ENCODE data around the gene FER. TPM values are rescaled to one million over a fixed set of nuclear protein-coding genes. Genes with fewer than 3 reads are reported as not detected.
"Not testable (repeated sequence)": the region's sequence is repeated elsewhere in the genome, so short reads cannot be mapped to it uniquely, and the experiment has no call there.

FER gene
- 1 to 10 TPM; 5.9 to 8.0 TPM for total RNA-seq

DNA sequence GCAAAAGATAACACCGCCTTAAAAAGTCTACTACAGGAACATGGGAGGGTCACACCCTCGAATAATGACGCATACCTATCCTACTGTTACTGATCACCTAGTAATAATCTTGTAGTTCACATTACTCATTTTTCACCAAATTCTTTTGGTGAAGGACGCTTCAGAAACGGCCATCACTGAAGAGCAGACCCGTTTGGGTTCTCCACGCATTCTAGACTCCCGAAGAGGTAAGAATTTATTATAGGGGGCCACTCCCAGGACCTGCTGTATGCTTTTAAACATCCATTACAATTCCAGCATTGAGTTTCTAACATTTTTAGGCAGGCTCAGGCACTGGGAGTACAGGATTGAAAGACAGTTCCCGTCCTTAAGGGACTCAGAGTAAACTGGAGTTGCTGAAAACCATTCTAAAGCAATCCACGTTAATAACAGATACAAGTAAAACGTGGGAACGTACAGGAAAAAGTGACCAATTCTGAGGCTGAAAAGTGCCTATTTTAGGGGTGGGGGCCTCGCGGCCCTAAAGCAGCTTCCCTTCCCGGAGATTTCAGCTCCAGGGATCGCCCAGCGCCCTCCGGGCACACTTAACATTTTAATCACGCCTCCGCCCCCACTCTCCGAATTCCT is at the start of gene FER:
Gene FER, plus strand, starts transcription at position 124 of the 627 bp plus-strand sequence. CDS start 50,286 bp downstream, outside the sequence.
- H3K9me3 Mint-ChIP-seq (ENCODE audit: insufficient read depth) = no peaks in the 10 kb centered on the region
- H3K36me3 Mint-ChIP-seq (ENCODE audit: low read depth) = peaks cover 2% of the 10 kb centered on the region
- ChIA-PET POLR2A (interaction anchor here (1.0 kb wide), 2 partner anchors 20 to 366 kb away, joined by 4 read pairs; partner anchors contain the start of gene FBXL17), CTCF (interaction anchor here (0.9 kb wide), 1 partner anchor 10 kb away, joined by 3 read pairs; no protein-coding TSS in a partner anchor)
- DNase-seq = peak; percentile 40
- peaks cover 13% of the 10 kb centered on the region for H3K27me3 Mint-ChIP-seq (ENCODE audit: low read depth)
- no peak for ATAC-seq
- H3K4me3 Mint-ChIP-seq = peak within 1 kb of the TSS; percentile 90
- peaks cover 12% of the 10 kb centered on the region for H3K4me1 Mint-ChIP-seq (ENCODE audit: low read depth)
- peak within 1 kb of the TSS; percentile 86 for H3K27ac Mint-ChIP-seq

DNA sequence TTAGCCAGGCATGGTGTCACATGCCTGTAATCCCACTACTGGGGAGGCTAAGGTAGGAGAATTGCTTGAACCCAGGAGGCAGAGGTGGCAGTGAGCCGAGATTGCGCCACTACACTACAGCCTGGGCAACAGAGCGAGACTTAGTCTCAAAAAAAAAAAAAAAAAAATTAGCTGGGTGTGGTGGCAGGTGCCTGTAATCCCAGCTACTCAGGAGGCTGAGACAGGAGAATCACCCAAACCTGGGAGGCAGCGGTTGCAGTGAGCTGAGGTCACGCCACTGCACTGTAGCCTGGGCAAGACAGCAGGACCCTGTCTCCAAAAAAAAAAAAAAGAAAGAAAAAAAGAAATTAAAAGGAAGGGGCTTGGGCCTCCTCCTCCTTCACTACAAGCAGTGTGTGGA is 47.3 kb upstream of the FER start:
- H3K27me3 Mint-ChIP-seq (ENCODE audit: low read depth); DNase-seq; H3K9me3 Mint-ChIP-seq (ENCODE audit: insufficient read depth); H3K36me3 Mint-ChIP-seq (ENCODE audit: low read depth); POLR2A ChIA-PET; H3K4me1 Mint-ChIP-seq (ENCODE audit: low read depth); H3K27ac Mint-ChIP-seq; H3K4me3 Mint-ChIP-seq; ATAC-seq; CTCF ChIA-PET: not testable (repeated sequence)

DNA sequence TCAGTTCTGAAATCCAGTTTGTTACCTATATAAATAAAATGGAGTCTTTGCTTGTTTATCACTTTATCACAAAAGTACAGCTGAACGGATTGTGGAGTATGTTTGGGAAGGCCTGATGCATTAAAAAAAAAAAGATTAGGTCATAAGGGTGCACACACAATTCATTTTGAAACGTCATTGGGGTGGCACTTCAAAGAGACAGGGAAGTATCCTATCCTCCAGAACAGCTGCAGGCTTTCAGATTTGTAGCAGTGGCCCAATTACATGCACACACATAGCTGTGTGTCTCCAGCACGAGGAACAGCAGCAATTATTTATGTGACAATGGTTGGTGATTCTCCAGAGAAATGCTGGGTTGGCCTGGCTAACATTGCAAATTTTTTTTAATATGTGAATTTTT is 46.8 kb upstream of the FER start:
- no peak overlapping the region for H3K27ac Mint-ChIP-seq
- no peaks in the 10 kb centered on the region for H3K36me3 Mint-ChIP-seq (ENCODE audit: low read depth)
- H3K27me3 Mint-ChIP-seq (ENCODE audit: low read depth) = peaks cover 6% of the 10 kb centered on the region
- ChIA-PET POLR2A (no interaction called here), CTCF (no interaction called here)
- H3K4me1 Mint-ChIP-seq (ENCODE audit: low read depth) = no peaks in the 10 kb centered on the region
- no peaks in the 10 kb centered on the region for H3K9me3 Mint-ChIP-seq (ENCODE audit: insufficient read depth)
- ATAC-seq = no peak
- H3K4me3 Mint-ChIP-seq = no peak overlapping the region
- DNase-seq = no peak

DNA sequence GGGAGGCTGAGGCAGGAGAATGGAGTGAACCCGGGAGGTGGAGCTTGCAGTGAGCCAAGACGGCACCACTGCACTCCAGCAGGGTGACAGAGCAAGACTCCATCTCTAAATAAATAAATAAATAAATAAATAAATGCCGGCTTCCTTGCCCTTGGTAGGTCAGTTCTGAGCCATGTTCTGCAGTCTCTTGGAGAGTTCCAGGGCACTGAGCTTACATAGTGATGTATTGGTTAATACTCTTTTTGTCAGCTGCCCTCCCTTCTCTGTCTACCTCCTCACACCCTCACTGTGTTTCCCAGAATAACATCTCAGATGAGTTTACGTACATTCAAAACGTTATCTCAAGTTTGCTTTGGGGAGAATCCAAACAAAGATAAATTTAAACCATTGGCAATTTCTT is 45.2 kb upstream of the FER start:
- DNase-seq (no peak), ATAC-seq (no peak)
- no peaks in the 10 kb centered on the region for H3K36me3 Mint-ChIP-seq (ENCODE audit: low read depth)
- no peaks in the 10 kb centered on the region for H3K9me3 Mint-ChIP-seq (ENCODE audit: insufficient read depth)
- H3K27me3 Mint-ChIP-seq (ENCODE audit: low read depth) = peaks cover 3% of the 10 kb centered on the region
- POLR2A ChIA-PET = no interaction called here
- H3K4me3 Mint-ChIP-seq = no peak overlapping the region
- CTCF ChIA-PET = no interaction called here
- no peak overlapping the region for H3K27ac Mint-ChIP-seq
- no peaks in the 10 kb centered on the region for H3K4me1 Mint-ChIP-seq (ENCODE audit: low read depth)

DNA sequence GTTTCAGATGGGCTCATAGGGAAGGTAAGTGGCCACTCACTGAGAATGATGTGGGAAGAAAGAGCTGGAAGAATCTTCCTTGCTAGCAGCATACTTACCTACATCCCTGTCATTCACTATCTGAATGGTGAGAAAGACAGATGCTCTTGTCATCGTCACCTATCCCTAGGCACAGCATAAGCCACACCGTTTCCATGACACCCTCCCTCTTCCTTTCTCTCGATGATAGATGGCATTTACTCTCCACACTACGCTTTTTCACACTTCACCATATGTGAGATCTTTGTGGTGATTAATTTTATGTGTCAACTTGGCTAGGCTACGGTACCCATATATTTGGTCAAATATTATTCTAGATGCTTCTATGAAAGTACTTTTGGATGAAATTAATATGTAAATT is 44.4 kb upstream of the FER start:
- Mint-ChIP-seq H3K36me3 (ENCODE audit: low read depth) (no peaks in the 10 kb centered on the region), H3K27me3 (ENCODE audit: low read depth) (peaks cover 2% of the 10 kb centered on the region), H3K4me3 (no peak overlapping the region), H3K9me3 (ENCODE audit: insufficient read depth) (no peaks in the 10 kb centered on the region), H3K4me1 (ENCODE audit: low read depth) (no peaks in the 10 kb centered on the region), H3K27ac (no peak overlapping the region)
- ATAC-seq (no peak), DNase-seq (no peak)
- POLR2A ChIA-PET = no interaction called here
- CTCF ChIA-PET = no interaction called here

DNA sequence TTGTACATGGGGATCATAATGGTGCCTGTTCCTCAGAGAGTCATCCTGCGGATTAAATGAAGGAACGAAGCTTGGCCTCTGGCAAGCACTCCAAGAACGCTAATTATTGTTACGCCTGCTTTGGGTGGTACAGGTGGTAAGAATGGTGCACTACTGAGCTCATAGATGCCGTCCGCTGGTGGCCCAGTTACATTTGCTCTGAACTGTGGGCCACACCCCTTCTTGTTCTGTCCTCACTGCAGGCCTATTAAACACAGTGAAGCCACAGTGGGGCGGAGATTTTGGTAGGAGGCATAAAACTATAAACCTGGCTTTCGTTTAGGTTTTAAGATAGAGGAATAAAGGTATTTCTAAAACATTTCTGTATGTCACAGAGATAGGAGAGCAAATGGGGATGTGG is 40.6 kb upstream of the FER start:
- Mint-ChIP-seq H3K9me3 (ENCODE audit: insufficient read depth) (no peaks in the 10 kb centered on the region), H3K4me3 (no peak overlapping the region), H3K36me3 (ENCODE audit: low read depth) (no peaks in the 10 kb centered on the region), H3K27ac (no peak overlapping the region), H3K4me1 (ENCODE audit: low read depth) (no peaks in the 10 kb centered on the region), H3K27me3 (ENCODE audit: low read depth) (peaks cover 4% of the 10 kb centered on the region)
- CTCF ChIA-PET = no interaction called here
- DNase-seq (no peak), ATAC-seq (no peak)
- POLR2A ChIA-PET = no interaction called here

DNA sequence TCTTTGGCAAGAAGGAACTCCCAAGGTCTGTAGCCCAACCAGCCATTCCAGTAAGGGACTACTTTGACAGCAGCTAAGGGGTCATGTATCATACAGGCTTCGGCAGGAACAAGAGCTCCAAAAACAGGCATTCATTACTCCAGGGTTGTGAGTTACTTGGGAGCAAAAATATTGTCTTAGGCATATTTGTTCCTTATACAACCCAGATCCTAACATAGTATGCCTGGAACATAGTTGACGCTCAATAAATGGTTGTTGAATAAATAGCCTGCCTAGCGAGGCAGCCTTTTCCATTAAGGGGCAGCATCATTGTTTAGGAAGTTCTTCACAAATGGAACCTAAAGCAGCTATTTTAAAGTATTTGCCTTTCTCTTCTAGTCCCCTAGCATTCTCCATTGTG is 35.8 kb upstream of the FER start:
- Mint-ChIP-seq H3K36me3 (ENCODE audit: low read depth) (no peaks in the 10 kb centered on the region), H3K4me1 (ENCODE audit: low read depth) (no peaks in the 10 kb centered on the region), H3K27me3 (ENCODE audit: low read depth) (peaks cover 10% of the 10 kb centered on the region), H3K27ac (no peak overlapping the region), H3K9me3 (ENCODE audit: insufficient read depth) (no peaks in the 10 kb centered on the region), H3K4me3 (no peak overlapping the region)
- CTCF ChIA-PET = no interaction called here
- POLR2A ChIA-PET = no interaction called here
- ATAC-seq (no peak), DNase-seq (no peak)

DNA sequence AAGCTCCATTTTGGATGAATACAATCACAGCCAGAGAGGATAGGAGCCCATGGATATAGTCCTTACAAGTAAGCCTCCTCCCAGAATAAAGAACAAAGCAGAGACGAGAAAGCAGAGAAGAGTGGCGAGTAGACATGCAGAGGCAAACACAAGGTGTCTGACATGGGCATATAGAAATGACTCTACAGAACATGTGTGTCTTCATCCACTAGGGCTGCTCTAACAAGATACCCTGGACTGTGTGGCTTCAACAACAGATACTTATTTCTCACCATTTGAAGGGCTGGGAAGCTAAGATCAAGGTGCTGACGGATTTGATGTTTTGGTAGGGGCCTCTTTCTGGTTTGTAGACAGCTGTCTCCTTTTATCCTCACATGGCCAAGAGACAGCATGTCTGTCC is 32.3 kb upstream of the FER start:
- Mint-ChIP-seq H3K9me3 (ENCODE audit: insufficient read depth) (no peaks in the 10 kb centered on the region), H3K4me3 (no peak overlapping the region), H3K27ac (no peak overlapping the region), H3K4me1 (ENCODE audit: low read depth) (no peaks in the 10 kb centered on the region), H3K36me3 (ENCODE audit: low read depth) (no peaks in the 10 kb centered on the region), H3K27me3 (ENCODE audit: low read depth) (peaks cover 17% of the 10 kb centered on the region)
- ChIA-PET CTCF (no interaction called here), POLR2A (no interaction called here)
- ATAC-seq = no peak
- DNase-seq = no peak

DNA sequence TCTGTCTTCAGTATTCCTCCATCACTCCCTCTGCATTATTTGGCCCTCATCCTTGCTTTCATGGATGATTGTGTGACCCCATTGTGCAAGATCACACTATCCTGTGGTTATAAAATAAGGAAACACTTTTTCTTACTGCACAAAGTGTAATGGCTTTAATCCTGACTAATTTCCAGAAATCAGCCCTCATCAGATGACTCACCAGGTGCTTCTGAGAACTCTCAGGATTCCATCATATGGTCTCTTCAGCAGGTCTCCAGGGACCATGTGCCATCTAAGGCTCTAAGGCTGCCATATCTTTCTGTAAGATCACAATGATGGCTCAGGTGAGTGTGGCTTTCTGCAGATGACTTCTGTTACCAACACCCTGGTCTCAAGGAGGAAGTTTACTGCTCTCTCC is 27.3 kb upstream of the FER start:
- no peak for ATAC-seq
- Mint-ChIP-seq H3K9me3 (ENCODE audit: insufficient read depth) (no peaks in the 10 kb centered on the region), H3K4me1 (ENCODE audit: low read depth) (no peaks in the 10 kb centered on the region)

DNA sequence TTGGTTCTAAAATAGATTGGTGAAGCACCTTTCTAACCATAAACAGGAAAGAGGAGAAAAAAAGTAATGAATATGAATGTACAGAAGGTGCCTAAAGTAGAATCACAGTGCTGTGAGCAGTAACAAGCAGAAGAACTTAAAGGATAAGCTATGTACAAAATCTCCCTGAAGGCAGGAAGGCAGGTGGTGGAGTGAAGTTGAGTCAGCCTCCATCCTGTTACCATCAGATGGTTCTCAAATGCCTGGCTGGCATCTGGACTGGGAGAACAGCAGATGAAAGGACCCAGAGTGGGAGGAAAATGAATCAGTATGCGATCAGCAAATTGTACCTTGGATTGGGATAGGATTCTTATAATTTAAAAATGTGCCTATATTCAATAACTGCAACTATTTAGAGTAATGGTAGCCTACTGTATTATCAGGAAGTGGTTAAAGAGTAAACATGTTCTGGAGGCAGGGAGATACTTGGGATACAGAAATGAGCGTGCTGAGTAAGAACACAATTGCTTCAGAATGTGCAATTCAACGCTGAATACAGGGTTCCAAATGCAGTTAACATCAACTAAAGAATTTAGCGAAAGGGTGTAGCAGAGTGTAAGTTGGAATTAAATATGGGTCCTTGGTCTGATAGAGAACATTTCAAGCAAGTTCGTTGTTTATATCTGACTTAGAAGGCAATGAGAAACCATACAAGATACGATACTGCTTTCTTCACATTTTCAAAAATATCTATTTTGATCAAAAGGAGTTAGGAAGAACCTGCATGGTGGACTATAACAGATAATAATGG is 21.1 kb upstream of the FER start:
- ATAC-seq (no peak), DNase-seq (no peak)
- Mint-ChIP-seq H3K27me3 (ENCODE audit: low read depth) (peaks cover 50% of the 10 kb centered on the region), H3K4me1 (ENCODE audit: low read depth) (peaks cover 17% of the 10 kb centered on the region), H3K27ac (no peak overlapping the region), H3K9me3 (ENCODE audit: insufficient read depth) (no peaks in the 10 kb centered on the region), H3K4me3 (peak overlapping the region; percentile 34), H3K36me3 (ENCODE audit: low read depth) (no peaks in the 10 kb centered on the region)
- CTCF ChIA-PET = no interaction called here
- POLR2A ChIA-PET = no interaction called here

More for the DNA sequence above, 27.3 kb upstream of the FER start:
- CTCF ChIA-PET = no interaction called here
- no peak for DNase-seq
- H3K27ac Mint-ChIP-seq = no peak overlapping the region
- H3K36me3 Mint-ChIP-seq (ENCODE audit: low read depth) = no peaks in the 10 kb centered on the region
- no peak overlapping the region for H3K4me3 Mint-ChIP-seq
- POLR2A ChIA-PET = no interaction called here
- peaks cover 26% of the 10 kb centered on the region for H3K27me3 Mint-ChIP-seq (ENCODE audit: low read depth)

DNA sequence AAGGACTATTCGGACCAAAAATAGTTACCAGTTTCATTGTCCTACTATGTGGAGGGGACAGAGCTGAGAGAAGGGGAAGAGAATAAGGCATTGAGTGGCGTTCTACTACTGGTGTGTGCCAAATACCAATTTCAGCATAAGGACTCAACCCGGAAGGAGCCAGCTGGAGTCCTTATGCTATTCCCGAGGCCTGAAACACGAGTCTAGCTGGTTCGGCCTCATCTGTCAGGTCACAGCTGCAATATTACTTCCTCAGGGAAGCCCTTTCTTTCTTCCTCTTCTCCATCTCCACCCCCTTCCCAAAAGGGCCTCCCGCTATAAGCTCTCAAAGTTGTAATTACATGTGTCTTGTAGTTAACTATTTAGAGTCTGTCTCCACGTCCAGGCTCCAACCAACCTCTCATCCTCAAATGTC is 20.5 kb upstream of the FER start:
- Mint-ChIP-seq H3K9me3 (ENCODE audit: insufficient read depth) (no peaks in the 10 kb centered on the region), H3K4me1 (ENCODE audit: low read depth) (peaks cover 17% of the 10 kb centered on the region), H3K36me3 (ENCODE audit: low read depth) (no peaks in the 10 kb centered on the region), H3K4me3 (peak overlapping the region; percentile 73), H3K27ac (no peak overlapping the region), H3K27me3 (ENCODE audit: low read depth) (peaks cover 48% of the 10 kb centered on the region)
- ATAC-seq (no peak), DNase-seq (no peak)
- CTCF ChIA-PET = interaction anchor here (1.0 to 1.4 kb wide), 2 partner anchors 23 to 46 kb away, joined by 3 to 6 read pairs; no protein-coding TSS in a partner anchor
- POLR2A ChIA-PET = interaction anchor here (0.8 to 1.3 kb wide), 2 partner anchors 9 to 21 kb away, joined by 3 to 4 read pairs; partner anchors contain the start of gene FER

All from activated CD8-positive, alpha-beta T cell treated with anti-CD3 and anti-CD28 coated beads, Interleukin-2, amount 10 ng/mL, durations not matched to agents 7 days and 5 days (primary cell).